A673 (cell line): Measurements from ENCODE around the gene UBE2L3.

ENCODE experiments used
- CTCF ChIP-seq: fragments of 300-800, 200-600 bp; sonication (generic); conservative IDR thresholded peaks from 2 replicates; pipeline ENCODE4 v1.5.1; 2017; ENCODE audit warnings: low read depth, mild to moderate bottlenecking, antibody characterized with exemption, low read length, moderate library complexity, mixed read lengths
- EZH2 ChIP-seq: fragments of 200-600 bp; sonication (generic); IDR thresholded peaks from 2 replicates; pipeline ENCODE4 v1.6.1; 2017; ENCODE audit warnings: borderline replicate concordance, low read depth, mild to moderate bottlenecking, mixed read lengths, antibody characterized with exemption, low read length; ENCODE audit not compliant: poor library complexity, severe bottlenecking

- TF ChIP-seq CTCF, result no peak
- TF ChIP-seq EZH2, result no peak
These were observed 66.6 kb downstream of the UBE2L3 start for GRCh38 chr22:21634081-21634480.
